HCT116 (cell line): ENCODE data around the gene HPCAL1. TPM values are rescaled to one million over a fixed set of nuclear protein-coding genes. Genes with fewer than 3 reads are reported as not detected.

Experiments used
- ATAC-seq: fragments of 200-7000 bp; cut with Tn5 transposase; 2 replicates; pipeline ENCODE4 v1.9.1; 2020; ENCODE audit warnings: mild to moderate bottlenecking, moderate library complexity
- BruUV-seq: library from RNA; stranded (reverse); fragments of 400-500 nt; replicated peaks from 2 replicates; lab custom pipeline; 2021; lab: Mats Ljungman, UMichigan
- CTCF ChIA-PET: fragments of 300-600 bp; sonication (Branson Sonifier 250); formaldehyde crosslinking; loops from one replicate; lab custom pipeline; 2021; ENCODE audit warnings: antibody characterized with exemption; lab: Charles Lee
- POLR2A ChIA-PET: fragments of 300-600, 350-600 bp; sonication (Branson Sonifier 250); formaldehyde crosslinking; loops from one replicate; lab custom pipeline; 2021; ENCODE audit warnings: antibody characterized with exemption; lab: Charles Lee
- RAD21 ChIA-PET, 2 experiments: fragments of 300-600 bp; sonication (Branson Sonifier 250); formaldehyde crosslinking; loops; one replicate each; lab custom pipeline; 2023; ENCODE audit warnings: low total read pairs in 2 of 2; ENCODE audit not compliant: uncharacterized antibody in 2 of 2, unreplicated experiment in 2 of 2, low non-redundant PET in 1 of 2; lab: Charles Lee
- DNase-seq: peaks from one replicate; pipeline ENCODE4 v3.0.0-alpha.2; 2010; ENCODE audit warnings: low read depth, low spot score
- H2AFZ ChIP-seq: fragments of 200-600 bp; shearing (Covaris generic), sonication (generic); 2 replicates; pipeline ENCODE4 v1.6.1; 2017; ENCODE audit warnings: low read depth, mixed run types, mixed read lengths, antibody characterized with exemption, low read length; ENCODE audit not compliant: poor library complexity, severe bottlenecking
- H3K27ac ChIP-seq: 2 replicates; pipeline ENCODE4 v1.5.1; 2012; ENCODE audit warnings: low read depth, low read length
- H3K27me3 ChIP-seq: fragments of 200-600 bp; sonication (generic); 2 replicates; pipeline ENCODE4 v1.6.1; 2016; ENCODE audit warnings: mixed run types, low read length, mixed read lengths; ENCODE audit not compliant: insufficient read depth
- H3K36me3 ChIP-seq, 2 experiments: fragments of 200-500 bp in 1 of 2; fragments of 200-600 bp in 1 of 2; sonication (Bioruptor generic) in 1 of 2; sonication (generic) in 1 of 2; 2 replicates each; pipeline versions ENCODE4 v1.5.1 to v1.6.1; 2014 to 2016; ENCODE audit warnings: low read length in 2 of 2, inconsistent platforms in 1 of 2, mixed read lengths in 1 of 2, mixed run types in 1 of 2; ENCODE audit not compliant: insufficient read depth in 2 of 2, control insufficient read depth in 1 of 2
- H3K4me1 ChIP-seq, 2 experiments: fragments of 200-600 bp in 1 of 2; sonication (generic) in 1 of 2; 2 replicates each; pipeline versions ENCODE4 v1.5.1 to v1.6.1; 2012 to 2017; ENCODE audit warnings: low read length in 2 of 2, inconsistent platforms in 1 of 2, mild to moderate bottlenecking in 1 of 2, mixed read lengths in 1 of 2, mixed run types in 1 of 2, moderate library complexity in 1 of 2; ENCODE audit not compliant: insufficient read depth in 2 of 2, control insufficient read depth in 1 of 2
- H3K4me2 ChIP-seq: fragments of 200-600 bp; sonication (generic); 2 replicates; pipeline ENCODE4 v1.6.1; 2017; ENCODE audit warnings: mixed run types, low read length, mixed read lengths
- H3K4me3 ChIP-seq, 2 experiments: fragments of 200-600 bp in 1 of 2; sonication (generic) in 1 of 2; replicated peaks in 1 of 2; 2 replicates each; pipeline ENCODE4 v1.5.1; 2011 to 2016; ENCODE audit warnings: low read length in 2 of 2, control low read depth in 1 of 2, low read depth in 1 of 2, mild to moderate bottlenecking in 1 of 2, mixed read lengths in 1 of 2, mixed run types in 1 of 2
- H3K79me2 ChIP-seq: fragments of 200-600 bp; sonication (generic); 2 replicates; pipeline ENCODE4 v1.6.1; 2017; ENCODE audit warnings: mild to moderate bottlenecking, mixed run types, low read length, moderate library complexity, mixed read lengths; ENCODE audit not compliant: insufficient read depth
- H3K9ac ChIP-seq: fragments of 200-600 bp; sonication (generic); 2 replicates; pipeline ENCODE4 v1.6.1; 2016; ENCODE audit warnings: low read length, mixed read lengths
- H3K9me2 ChIP-seq: fragments of 200-600 bp; sonication (generic), shearing (Covaris generic); 2 replicates; pipeline ENCODE4 v1.6.1; 2017; ENCODE audit warnings: mixed run types, mild to moderate bottlenecking, moderate library complexity; ENCODE audit not compliant: insufficient read depth
- H3K9me3 ChIP-seq, 2 experiments: fragments of 200-500 bp in 1 of 2; fragments of 200-600 bp in 1 of 2; sonication (Bioruptor generic) in 1 of 2; sonication (generic) in 1 of 2; 2 replicates each; pipeline ENCODE4 v1.6.1; 2014 to 2017; ENCODE audit warnings: low read length in 2 of 2, mixed read lengths in 2 of 2, inconsistent platforms in 1 of 2, low read depth in 1 of 2, mild to moderate bottlenecking in 1 of 2, mixed run types in 1 of 2, moderate library complexity in 1 of 2; ENCODE audit not compliant: control insufficient read depth in 1 of 2, insufficient read depth in 1 of 2
- H4K20me1 ChIP-seq: fragments of 200-600 bp; sonication (generic), shearing (Covaris generic); 2 replicates; pipeline ENCODE4 v1.6.1; 2017; ENCODE audit warnings: mixed run types, mild to moderate bottlenecking, moderate library complexity; ENCODE audit not compliant: insufficient read depth
- ATF3 ChIP-seq: IDR thresholded peaks from 2 replicates; pipeline ENCODE4 v1.6.1; 2012
- CBX3 ChIP-seq: IDR thresholded peaks from 2 replicates; pipeline ENCODE4 v1.6.1; 2012; ENCODE audit warnings: low read depth
- CEBPB ChIP-seq: IDR thresholded peaks from 2 replicates; pipeline ENCODE4 v1.6.1; 2012; ENCODE audit warnings: low read depth
- EGR1 ChIP-seq: IDR thresholded peaks from 2 replicates; pipeline ENCODE4 v1.6.1; 2012; ENCODE audit warnings: low read depth
- EZH2 ChIP-seq: fragments of 200-600 bp; sonication (generic); IDR thresholded peaks from 2 replicates; pipeline ENCODE4 v1.6.1; 2017; ENCODE audit warnings: antibody characterized with exemption, mixed run types
- EZH2phosphoT487 ChIP-seq: fragments of 200-600 bp; IDR thresholded peaks from 2 replicates; pipeline ENCODE4 v1.6.1; 2018; ENCODE audit warnings: antibody characterized with exemption, borderline replicate concordance
- FOSL1 ChIP-seq: IDR thresholded peaks from 2 replicates; pipeline ENCODE4 v1.6.1; 2012; ENCODE audit warnings: low read depth
- JUND ChIP-seq: IDR thresholded peaks from 2 replicates; pipeline ENCODE4 v1.6.1; 2012
- MAX ChIP-seq: IDR thresholded peaks from 2 replicates; pipeline ENCODE4 v1.6.1; 2012
- POLR2AphosphoS5 ChIP-seq: IDR thresholded peaks from 2 replicates; pipeline ENCODE4 v1.6.1; 2011; ENCODE audit warnings: mild to moderate bottlenecking, low read depth, low read length, moderate library complexity
- SIN3A ChIP-seq: IDR thresholded peaks from 2 replicates; pipeline ENCODE4 v1.6.1; 2012; ENCODE audit warnings: low read depth
- SP1 ChIP-seq: IDR thresholded peaks from 2 replicates; pipeline ENCODE4 v1.6.1; 2012; ENCODE audit warnings: low read depth
- SRF ChIP-seq: IDR thresholded peaks from 2 replicates; pipeline ENCODE4 v1.6.1; 2012; ENCODE audit warnings: low read depth
- TCF7L2 ChIP-seq: IDR thresholded peaks from 2 replicates; pipeline ENCODE4 v1.7.0; 2011; ENCODE audit warnings: borderline replicate concordance, inconsistent platforms; ENCODE audit not compliant: insufficient read depth, insufficient read length; ENCODE audit errors: extremely low read depth
- YY1 ChIP-seq: IDR thresholded peaks from 2 replicates; pipeline ENCODE4 v1.6.1; 2011; ENCODE audit warnings: low read length, low read depth, moderate library complexity, mild to moderate bottlenecking; ENCODE audit not compliant: insufficient replicate concordance; ENCODE audit errors: extremely low read depth
- ZNF274 ChIP-seq: fragments of 200-500 bp; sonication (Bioruptor generic); IDR thresholded peaks from 2 replicates; pipeline ENCODE4 v1.6.1; 2014; ENCODE audit warnings: mild to moderate bottlenecking, low read depth, low read length, inconsistent platforms
- intact Hi-C: fragments of 100-400 bp; cut with micrococcal nuclease; formaldehyde crosslinking; loops from 2 replicates; pipeline ENCODE4 v1.10.0; 2022
- total RNA-seq: library from RNA; stranded (reverse); gene quantifications from one replicate; pipeline ENCODE4 v1.2.1, GENCODE V29; 2021; ENCODE audit not compliant: unreplicated experiment
- TF ChIP-seq, protein P1 (sequence below): IDR thresholded peaks from 2 replicates; pipeline ENCODE4 v1.6.1; 2011; ENCODE audit warnings: mild to moderate bottlenecking, low read length, moderate library complexity; ENCODE audit not compliant: insufficient replicate concordance; ENCODE audit errors: extremely low read depth
- TF ChIP-seq, protein P2 (sequence below), 3 experiments: fragments of 200-600 bp in 1 of 3; sonication (generic) in 1 of 3; IDR thresholded peaks in 2 of 3; conservative IDR thresholded peaks in 1 of 3; 2 replicates each; pipeline ENCODE4 v1.5.1; 2012 to 2017; ENCODE audit warnings: low read depth in 2 of 3, low read length in 2 of 3, antibody characterized with exemption in 1 of 3, borderline replicate concordance in 1 of 3, control low read depth in 1 of 3, mild to moderate bottlenecking in 1 of 3, mixed read lengths in 1 of 3, mixed run types in 1 of 3, moderate library complexity in 1 of 3; ENCODE audit not compliant: insufficient read depth in 1 of 3

The HPCAL1 gene
- total RNA-seq, 1 experiment from 2014 or later: 111 TPM

DNA sequence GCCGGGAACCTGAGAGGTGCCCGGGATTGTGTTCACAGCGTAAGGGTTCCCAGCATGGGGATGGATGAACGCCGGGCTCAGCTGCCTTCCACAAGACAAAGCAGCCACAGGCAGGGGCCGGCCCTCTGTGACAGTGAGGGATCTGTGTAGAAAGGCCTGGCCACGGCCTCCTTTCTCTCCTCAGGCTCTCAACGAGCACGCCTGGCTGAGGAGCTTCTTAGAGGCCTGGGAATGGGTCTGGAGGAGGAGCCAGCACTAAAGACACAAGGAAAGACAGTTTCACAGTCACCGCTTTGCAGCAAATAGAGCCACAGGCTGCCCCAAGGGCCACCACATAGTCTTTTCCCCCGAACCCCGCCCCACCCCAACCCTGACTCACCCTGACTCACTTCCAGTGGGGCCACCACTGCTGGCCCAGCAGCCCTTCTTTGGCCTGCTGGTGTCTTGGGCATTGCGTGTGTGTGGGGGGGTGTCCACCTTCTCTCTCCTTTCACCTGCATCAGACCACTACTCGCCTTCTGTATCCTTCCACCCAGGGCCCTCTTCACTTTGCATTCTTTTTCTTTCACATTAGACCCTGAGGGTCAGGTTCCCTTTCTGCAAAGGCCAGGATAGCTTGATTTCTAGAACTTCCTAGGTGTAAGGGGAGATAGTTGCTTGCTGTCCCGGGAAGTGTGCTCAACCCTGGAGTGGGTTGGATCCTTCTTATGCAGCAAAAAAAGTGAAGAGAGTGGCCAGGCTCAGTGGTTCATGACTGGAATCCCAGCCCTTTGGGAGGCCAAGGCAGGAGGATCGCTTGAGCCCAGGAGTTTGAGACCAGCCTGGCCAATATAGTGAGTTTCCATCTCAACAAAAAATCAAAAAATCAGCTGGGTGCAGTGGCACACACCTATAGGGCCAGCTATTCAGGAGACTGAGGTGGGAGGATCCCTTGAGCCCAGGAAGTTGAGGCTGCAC, 19.3 kb upstream of the HPCAL1 start:
- Histone ChIP-seq H4K20me1 (no peaks in the 10 kb centered on the region), H3K36me3 (no peaks in the 10 kb centered on the region), H3K4me3 (peak overlapping the region in 1 of 2 experiments; percentile 28; a peak in 2 of 4 replicates), H3K27me3 (no peaks in the 10 kb centered on the region), H3K4me1 (peaks cover 56 to 78% of the 10 kb centered on the region in 2 experiments), H3K9ac (peak overlapping the region; percentile 58), H3K4me2 (peak overlapping the region; percentile 81), H3K9me3 (no peaks in the 10 kb centered on the region), H3K9me2 (no peaks in the 10 kb centered on the region), H2AFZ (no peak overlapping the region), H3K27ac (peak overlapping the region; percentile 95), H3K79me2 (no peaks in the 10 kb centered on the region)
- DNase-seq (peak; percentile 88), ATAC-seq (peak; percentile 76)
- RAD21 ChIA-PET: interaction anchor here (0.7 to 1.7 kb wide), 2 partner anchors 125 kb away, joined by 4 to 6 read pairs; no protein-coding TSS in a partner anchor
- intact Hi-C loops: loop anchor here (2.0 kb wide), 1 partner anchor 125 kb away; no protein-coding TSS in a partner anchor
- CTCF ChIA-PET: interaction anchor here (0.9 to 2.3 kb wide), 4 partner anchors 13 to 211 kb away, joined by 3 to 7 read pairs (median 4); no protein-coding TSS in a partner anchor
- BruUV-seq: TSS peak; percentile 96
- POLR2A ChIA-PET: interaction anchor here (0.9 to 4.8 kb wide), 6 partner anchors 9 to 125 kb away, joined by 3 to 19 read pairs (median 8); partner anchors contain the start of gene HPCAL1
- no peak for TF ChIP-seq EGR1
- peak; percentile 28 for TF ChIP-seq YY1
- no peak for TF ChIP-seq CEBPB
- no peak for TF ChIP-seq CBX3
- TF ChIP-seq EZH2: no peak
- TF ChIP-seq ATF3: no peak
- peak; percentile 95 for TF ChIP-seq POLR2AphosphoS5
- no peak for TF ChIP-seq SP1
- no peak for TF ChIP-seq EZH2phosphoT487
- TF ChIP-seq SRF: no peak
- no peak for TF ChIP-seq TCF7L2
- TF ChIP-seq FOSL1: no peak
- TF ChIP-seq, protein P1, sequence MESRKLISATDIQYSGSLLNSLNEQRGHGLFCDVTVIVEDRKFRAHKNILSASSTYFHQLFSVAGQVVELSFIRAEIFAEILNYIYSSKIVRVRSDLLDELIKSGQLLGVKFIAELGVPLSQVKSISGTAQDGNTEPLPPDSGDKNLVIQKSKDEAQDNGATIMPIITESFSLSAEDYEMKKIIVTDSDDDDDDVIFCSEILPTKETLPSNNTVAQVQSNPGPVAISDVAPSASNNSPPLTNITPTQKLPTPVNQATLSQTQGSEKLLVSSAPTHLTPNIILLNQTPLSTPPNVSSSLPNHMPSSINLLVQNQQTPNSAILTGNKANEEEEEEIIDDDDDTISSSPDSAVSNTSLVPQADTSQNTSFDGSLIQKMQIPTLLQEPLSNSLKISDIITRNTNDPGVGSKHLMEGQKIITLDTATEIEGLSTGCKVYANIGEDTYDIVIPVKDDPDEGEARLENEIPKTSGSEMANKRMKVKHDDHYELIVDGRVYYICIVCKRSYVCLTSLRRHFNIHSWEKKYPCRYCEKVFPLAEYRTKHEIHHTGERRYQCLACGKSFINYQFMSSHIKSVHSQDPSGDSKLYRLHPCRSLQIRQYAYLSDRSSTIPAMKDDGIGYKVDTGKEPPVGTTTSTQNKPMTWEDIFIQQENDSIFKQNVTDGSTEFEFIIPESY: peak; percentile 77
- TF ChIP-seq, protein P2, sequence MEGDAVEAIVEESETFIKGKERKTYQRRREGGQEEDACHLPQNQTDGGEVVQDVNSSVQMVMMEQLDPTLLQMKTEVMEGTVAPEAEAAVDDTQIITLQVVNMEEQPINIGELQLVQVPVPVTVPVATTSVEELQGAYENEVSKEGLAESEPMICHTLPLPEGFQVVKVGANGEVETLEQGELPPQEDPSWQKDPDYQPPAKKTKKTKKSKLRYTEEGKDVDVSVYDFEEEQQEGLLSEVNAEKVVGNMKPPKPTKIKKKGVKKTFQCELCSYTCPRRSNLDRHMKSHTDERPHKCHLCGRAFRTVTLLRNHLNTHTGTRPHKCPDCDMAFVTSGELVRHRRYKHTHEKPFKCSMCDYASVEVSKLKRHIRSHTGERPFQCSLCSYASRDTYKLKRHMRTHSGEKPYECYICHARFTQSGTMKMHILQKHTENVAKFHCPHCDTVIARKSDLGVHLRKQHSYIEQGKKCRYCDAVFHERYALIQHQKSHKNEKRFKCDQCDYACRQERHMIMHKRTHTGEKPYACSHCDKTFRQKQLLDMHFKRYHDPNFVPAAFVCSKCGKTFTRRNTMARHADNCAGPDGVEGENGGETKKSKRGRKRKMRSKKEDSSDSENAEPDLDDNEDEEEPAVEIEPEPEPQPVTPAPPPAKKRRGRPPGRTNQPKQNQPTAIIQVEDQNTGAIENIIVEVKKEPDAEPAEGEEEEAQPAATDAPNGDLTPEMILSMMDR (IDR thresholded peaks at IDR 0.05 in 2 of 3, conservative IDR thresholded peaks at IDR 0.05 in 1 of 3; ENCODE audit: borderline replicate concordance in 1 of 3, insufficient read depth in 1 of 3, low read depth in 2 of 3, low read length in 2 of 3): no peak
- no peak for TF ChIP-seq MAX
- TF ChIP-seq ZNF274: no peak
- no peak for TF ChIP-seq SIN3A
- no peak for TF ChIP-seq JUND
